H1 (cell line): ENCODE measurements around the gene EFCAB6. TPM values are rescaled to one million over a fixed set of nuclear protein-coding genes. Genes with fewer than 3 reads are reported as not detected.

Experiments
- CTCF ChIA-PET: fragments of 300-600 bp; sonication (Branson Sonifier 250); formaldehyde crosslinking; loops from one replicate; lab custom pipeline; 2021; ENCODE audit not compliant: partially characterized antibody; lab: Charles Lee
- POLR2A ChIA-PET: fragments of 300-600 bp; sonication (Branson Sonifier 250); formaldehyde crosslinking; loops from one replicate; lab custom pipeline; 2021; ENCODE audit warnings: inconsistent platforms; ENCODE audit not compliant: partially characterized antibody; lab: Charles Lee
- DNase-seq, 2 experiments: peaks; one replicate each; pipeline versions ENCODE4 v3.0.0 to v3.0.0-alpha.2; 2010 to 2022; ENCODE audit warnings: low spot score in 2 of 2, low read depth in 1 of 2, mixed read lengths in 1 of 2
- FAIRE-seq: peaks from 2 replicates; lab custom pipeline; 2011; peaks lifted over from hg19 to GRCh38; lab: Jason Lieb, UNC
- H2AFZ ChIP-seq: 2 replicates; pipeline ENCODE4 v1.8.1; 2012; ENCODE audit warnings: low read length, inconsistent platforms
- H2AK5ac ChIP-seq: 2 replicates; pipeline ENCODE4 v1.6.1; 2013; ENCODE audit warnings: low read depth, low read length
- H2BK120ac ChIP-seq: replicated peaks from 2 replicates; pipeline ENCODE3; 2013; ENCODE audit warnings: low read depth, low read length, inconsistent platforms
- H2BK12ac ChIP-seq: 2 replicates; pipeline ENCODE4 v1.6.1; 2013; ENCODE audit warnings: low read depth, low read length
- H2BK15ac ChIP-seq: 2 replicates; pipeline ENCODE4 v1.6.1; 2013; ENCODE audit warnings: low read length
- H2BK20ac ChIP-seq: 2 replicates; pipeline ENCODE4 v1.6.1; 2013; ENCODE audit warnings: low read length
- H2BK5ac ChIP-seq: 2 replicates; pipeline ENCODE4 v1.6.1; 2013; ENCODE audit warnings: low read depth, low read length
- H3K14ac ChIP-seq: 2 replicates; pipeline ENCODE4 v1.6.1; 2013; ENCODE audit warnings: inconsistent platforms; ENCODE audit not compliant: insufficient read length
- H3K18ac ChIP-seq: 2 replicates; pipeline ENCODE4 v1.6.1; 2013; ENCODE audit warnings: low read length; ENCODE audit errors: extremely low read depth
- H3K23ac ChIP-seq: 2 replicates; pipeline ENCODE4 v1.6.1; 2013; ENCODE audit warnings: inconsistent platforms; ENCODE audit not compliant: insufficient read length
- H3K23me2 ChIP-seq: 2 replicates; pipeline ENCODE4 v1.6.1; 2013; ENCODE audit warnings: low read depth, low read length
- H3K27ac ChIP-seq: 2 replicates; pipeline ENCODE4 v1.6.1; 2011; ENCODE audit warnings: low read depth, low read length, inconsistent platforms
- H3K27me3 ChIP-seq, 4 experiments: replicated peaks in 1 of 4; 1 replicate in 1 of 4; 2 replicates in 3 of 4; pipeline versions ENCODE4 v1.6.1 to v1.8.1; 2011 to 2013; ENCODE audit warnings: low read length in 3 of 4, mild to moderate bottlenecking in 3 of 4, inconsistent platforms in 2 of 4, mixed read lengths in 2 of 4, moderate library complexity in 1 of 4; ENCODE audit not compliant: control insufficient read depth in 3 of 4, insufficient read depth in 3 of 4; ENCODE audit errors: extremely low read depth in 1 of 4
- H3K36me3 ChIP-seq, 4 experiments: 2 replicates each; pipeline versions ENCODE4 v1.6.1 to v1.8.1; 2011 to 2013; ENCODE audit warnings: mild to moderate bottlenecking in 4 of 4, low read length in 3 of 4, moderate library complexity in 2 of 4, control low read depth in 1 of 4, inconsistent platforms in 1 of 4; ENCODE audit not compliant: insufficient read depth in 4 of 4, control insufficient read depth in 2 of 4
- H3K4ac ChIP-seq: replicated peaks from 2 replicates; pipeline ENCODE3; 2013; ENCODE audit warnings: low read length, low read depth, mixed read lengths, inconsistent platforms; ENCODE audit not compliant: insufficient read length
- H3K4me1 ChIP-seq, 4 experiments: replicated peaks in 1 of 4; 1 replicate in 1 of 4; 2 replicates in 3 of 4; pipeline versions ENCODE4 v1.6.1 to v1.8.1; 2011 to 2013; ENCODE audit warnings: low read length in 3 of 4, inconsistent platforms in 2 of 4, mixed read lengths in 1 of 4; ENCODE audit not compliant: insufficient read depth in 4 of 4, control insufficient read depth in 3 of 4
- H3K4me2 ChIP-seq, 2 experiments: 2 replicates each; pipeline versions ENCODE4 v1.6.1 to v1.8.1; 2011 to 2013; ENCODE audit warnings: low read depth in 2 of 2, low read length in 2 of 2, control low read depth in 1 of 2, inconsistent platforms in 1 of 2, mild to moderate bottlenecking in 1 of 2; ENCODE audit not compliant: insufficient read depth in 1 of 2
- H3K4me3 ChIP-seq, 4 experiments: fragments of 200-600, 300-600 bp in 1 of 4; sonication (generic), shearing (Covaris generic), sonication (Bioruptor Twin) in 1 of 4; 2 replicates each; pipeline versions ENCODE4 v1.5.1 to v1.8.1; 2011 to 2016; ENCODE audit warnings: low read length in 4 of 4, low read depth in 3 of 4, control low read depth in 2 of 4, inconsistent platforms in 2 of 4, mild to moderate bottlenecking in 2 of 4, mixed read lengths in 1 of 4, moderate library complexity in 1 of 4; ENCODE audit not compliant: insufficient read depth in 2 of 4; ENCODE audit errors: extremely low read depth in 1 of 4
- H3K56ac ChIP-seq: replicated peaks from 2 replicates; pipeline ENCODE3; 2013; ENCODE audit warnings: low read depth, mild to moderate bottlenecking, mixed read lengths, low read length, inconsistent platforms; ENCODE audit not compliant: insufficient read length
- H3K79me1 ChIP-seq: 2 replicates; pipeline ENCODE4 v1.6.1; 2013; ENCODE audit warnings: low read depth, low read length, control low read depth
- H3K79me2 ChIP-seq, 2 experiments: 2 replicates each; pipeline versions ENCODE4 v1.6.1 to v1.8.1; 2012 to 2013; ENCODE audit warnings: low read length in 2 of 2, mild to moderate bottlenecking in 2 of 2, inconsistent platforms in 1 of 2; ENCODE audit not compliant: insufficient read depth in 2 of 2, control insufficient read depth in 1 of 2
- H3K9ac ChIP-seq, 4 experiments: replicated peaks in 1 of 4; 1 replicate in 1 of 4; 2 replicates in 3 of 4; pipeline versions ENCODE4 v1.6.1 to v1.8.1; 2011 to 2013; ENCODE audit warnings: low read depth in 3 of 4, low read length in 3 of 4, control low read depth in 2 of 4, mild to moderate bottlenecking in 2 of 4, moderate library complexity in 2 of 4, inconsistent platforms in 1 of 4; ENCODE audit errors: extremely low read depth in 1 of 4
- H3K9me3 ChIP-seq, 2 experiments: 2 replicates each; pipeline versions ENCODE4 v1.6.1 to v1.8.1; 2012 to 2013; ENCODE audit warnings: mild to moderate bottlenecking in 2 of 2, moderate library complexity in 2 of 2, control low read depth in 1 of 2, inconsistent platforms in 1 of 2, low read depth in 1 of 2, low read length in 1 of 2, mixed read lengths in 1 of 2; ENCODE audit not compliant: insufficient read depth in 2 of 2
- H4K20me1 ChIP-seq, 2 experiments: replicated peaks in 1 of 2; 2 replicates each; pipeline versions ENCODE3 to v1.8.1; 2011 to 2013; ENCODE audit warnings: inconsistent platforms in 2 of 2, low read length in 2 of 2, mild to moderate bottlenecking in 1 of 2; ENCODE audit not compliant: insufficient read depth in 2 of 2, control insufficient read depth in 1 of 2
- H4K5ac ChIP-seq: 2 replicates; pipeline ENCODE4 v1.6.1; 2013; ENCODE audit warnings: low read length, low read depth, mixed read lengths, inconsistent platforms; ENCODE audit not compliant: insufficient read length
- H4K8ac ChIP-seq: 2 replicates; pipeline ENCODE4 v1.8.0; 2013; ENCODE audit warnings: mild to moderate bottlenecking, moderate library complexity, low read length, inconsistent platforms; ENCODE audit not compliant: insufficient read depth; ENCODE audit errors: extremely low read depth
- H4K91ac ChIP-seq: replicated peaks from 2 replicates; pipeline ENCODE3; 2013; ENCODE audit warnings: low read length, mixed read lengths, inconsistent platforms; ENCODE audit not compliant: insufficient read length
- POLR2AphosphoS5 ChIP-seq: IDR thresholded peaks from 2 replicates; pipeline ENCODE4 v1.6.1; 2011; ENCODE audit warnings: low read depth, low read length
- RBBP5 ChIP-seq: IDR thresholded peaks from 2 replicates; pipeline ENCODE4 v1.7.1; 2012; ENCODE audit warnings: low read depth, mild to moderate bottlenecking, inconsistent platforms, low read length, moderate library complexity, borderline replicate concordance
- TAF1 ChIP-seq: IDR thresholded peaks from 2 replicates; pipeline ENCODE4 v1.6.1; 2011; ENCODE audit warnings: mild to moderate bottlenecking, low read depth, low read length
- WGBS, 2 experiments: shearing (Covaris generic) in 1 of 2; methylation state at CpG; one replicate each; pipeline versions ENCODE4 v1.1.6 to v1.1.7; 2013 to 2015; ENCODE audit warnings: low lambda C conversion rate in 2 of 2, mixed read lengths in 2 of 2, inconsistent platforms in 1 of 2, low coverage in 1 of 2, missing lambda C conversion rate in 1 of 2; ENCODE audit not compliant: insufficient replicate concordance in 2 of 2, insufficient coverage in 1 of 2, insufficient read length in 1 of 2; ENCODE audit errors: extremely low coverage in 1 of 2, missing lambda C conversion rate in 1 of 2; 5-methylcytosine and 5-hydroxymethylcytosine counted together
- long read RNA-seq, 2 experiments: library from RNA in 1 of 2; library from capped mRNA in 1 of 2; stranded (forward); transcript quantifications; one replicate each; pipeline ENCODE4 v2.0.0, GENCODE V29; 2021; ENCODE audit warnings: inconsistent platforms in 1 of 2
- polyA minus RNA-seq, 3 experiments: library from RNA; depleted of rRNA, polyadenylated mRNA; stranded (reverse); fragments of >200 nt; gene quantifications; 1 replicate in 2 of 3; 2 replicates in 1 of 3; pipeline ENCODE4 v1.2.3, GENCODE V29; 2011
- polyA plus RNA-seq, 7 experiments: library from polyadenylated mRNA; depleted of rRNA in 3 of 7; stranded (reverse) in 5 of 7; unstranded in 2 of 7; fragments of >200 nt in 5 of 7; fragments of 200-250 nt in 2 of 7; gene quantifications; 1 replicate in 5 of 7; 2 replicates in 1 of 7; 4 replicates in 1 of 7; pipeline versions ENCODE4 v1.2.1 to v1.2.3, GENCODE V29; 2011 to 2013; ENCODE audit warnings: missing spikeins in 2 of 7, mixed read lengths in 2 of 7
- total RNA-seq: library from RNA; stranded (reverse); fragmentation: NEBNext Ultra II Directional; extraction: Animal tissue kit (Norgen Biotek cat#: 25700); gene quantifications from 2 replicates; pipeline ENCODE4 v1.2.1, GENCODE V29; 2021

The EFCAB6 gene, protein sequence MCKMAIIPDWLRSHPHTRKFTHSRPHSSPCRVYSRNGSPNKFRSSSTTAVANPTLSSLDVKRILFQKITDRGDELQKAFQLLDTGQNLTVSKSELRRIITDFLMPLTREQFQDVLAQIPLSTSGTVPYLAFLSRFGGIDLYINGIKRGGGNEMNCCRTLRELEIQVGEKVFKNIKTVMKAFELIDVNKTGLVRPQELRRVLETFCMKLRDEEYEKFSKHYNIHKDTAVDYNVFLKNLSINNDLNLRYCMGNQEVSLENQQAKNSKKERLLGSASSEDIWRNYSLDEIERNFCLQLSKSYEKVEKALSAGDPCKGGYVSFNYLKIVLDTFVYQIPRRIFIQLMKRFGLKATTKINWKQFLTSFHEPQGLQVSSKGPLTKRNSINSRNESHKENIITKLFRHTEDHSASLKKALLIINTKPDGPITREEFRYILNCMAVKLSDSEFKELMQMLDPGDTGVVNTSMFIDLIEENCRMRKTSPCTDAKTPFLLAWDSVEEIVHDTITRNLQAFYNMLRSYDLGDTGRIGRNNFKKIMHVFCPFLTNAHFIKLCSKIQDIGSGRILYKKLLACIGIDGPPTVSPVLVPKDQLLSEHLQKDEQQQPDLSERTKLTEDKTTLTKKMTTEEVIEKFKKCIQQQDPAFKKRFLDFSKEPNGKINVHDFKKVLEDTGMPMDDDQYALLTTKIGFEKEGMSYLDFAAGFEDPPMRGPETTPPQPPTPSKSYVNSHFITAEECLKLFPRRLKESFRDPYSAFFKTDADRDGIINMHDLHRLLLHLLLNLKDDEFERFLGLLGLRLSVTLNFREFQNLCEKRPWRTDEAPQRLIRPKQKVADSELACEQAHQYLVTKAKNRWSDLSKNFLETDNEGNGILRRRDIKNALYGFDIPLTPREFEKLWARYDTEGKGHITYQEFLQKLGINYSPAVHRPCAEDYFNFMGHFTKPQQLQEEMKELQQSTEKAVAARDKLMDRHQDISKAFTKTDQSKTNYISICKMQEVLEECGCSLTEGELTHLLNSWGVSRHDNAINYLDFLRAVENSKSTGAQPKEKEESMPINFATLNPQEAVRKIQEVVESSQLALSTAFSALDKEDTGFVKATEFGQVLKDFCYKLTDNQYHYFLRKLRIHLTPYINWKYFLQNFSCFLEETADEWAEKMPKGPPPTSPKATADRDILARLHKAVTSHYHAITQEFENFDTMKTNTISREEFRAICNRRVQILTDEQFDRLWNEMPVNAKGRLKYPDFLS (N-terminal part only)
- 1.5 and 1.7 TPM in 2 replicates for total RNA-seq
- 0.32 and 0.57 TPM in 2 replicates for polyA plus RNA-seq (2011; rRNA removed)
- polyA plus RNA-seq (2011; cell fraction: cytosol; rRNA removed): 0.45 TPM
- polyA plus RNA-seq (2011; cell fraction: nucleus; rRNA removed): 0.86 TPM
- polyA plus RNA-seq (2012, experiment 1 of 2): 0.43 to 0.66 TPM (median 0.55 TPM) in 4 replicates
- polyA plus RNA-seq (2012, experiment 2 of 2): 0.04 TPM
- 0.47 TPM for polyA plus RNA-seq (2013, experiment 1 of 2)
- 0.44 TPM for polyA plus RNA-seq (2013, experiment 2 of 2)
- polyA minus RNA-seq (2011; rRNA and poly(A)+ RNA removed): 1.1 and 1.7 TPM in 2 replicates
- polyA minus RNA-seq (2011; cell fraction: cytosol; rRNA and poly(A)+ RNA removed): 0.95 TPM
- 1.3 TPM for polyA minus RNA-seq (2011; cell fraction: nucleus; rRNA and poly(A)+ RNA removed)
- long read RNA-seq, experiment 1, partial matches to known transcripts: 0 of 2 reads
- long read RNA-seq, experiment 1, other reads (novel, unspliced or antisense): 2 of 2 reads
- long read RNA-seq, experiment 2, partial matches to known transcripts: 0 of 4 reads
- long read RNA-seq, experiment 2, other reads (novel, unspliced or antisense): 4 of 4 reads

DNA sequence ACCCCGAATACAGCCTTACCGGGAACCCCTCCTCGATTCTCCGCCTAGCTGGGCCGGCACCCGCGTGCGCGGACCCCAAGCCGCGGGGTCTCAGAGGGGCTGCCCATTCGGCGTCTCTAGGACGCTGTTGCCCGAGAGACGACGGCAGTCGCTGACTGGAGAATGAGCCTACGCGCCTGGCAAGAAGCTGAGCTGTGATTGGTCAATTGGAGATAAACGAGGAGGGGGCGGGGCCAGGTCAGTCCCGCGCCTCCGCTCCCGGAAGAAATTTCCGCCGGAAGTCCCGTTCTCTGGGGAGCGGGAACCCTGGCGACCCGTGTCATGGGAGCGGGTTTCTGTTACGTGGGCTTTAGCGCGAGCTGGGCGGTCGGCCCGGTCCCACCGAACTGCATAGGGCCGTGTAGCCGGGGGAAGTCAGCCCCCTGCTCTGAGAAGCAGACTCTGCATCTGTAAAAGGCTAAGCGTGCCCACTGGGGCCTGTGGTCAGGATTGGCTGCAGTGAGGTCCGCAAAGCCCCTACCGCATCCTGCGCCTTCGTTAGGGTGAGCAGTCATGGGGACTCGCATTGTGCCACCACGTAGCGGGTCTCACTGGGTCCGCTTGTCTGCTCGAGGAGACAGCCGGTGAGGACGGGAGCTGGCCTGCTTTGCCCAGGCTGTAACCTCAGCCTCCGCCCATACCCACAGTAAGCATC, at the start of gene EFCAB6:
EFCAB6 (minus strand) TSS at position 157 of the 694 bp plus-strand sequence. CDS start 29,987 bp downstream, outside the sequence.
- ChIA-PET POLR2A (interaction anchor here (1.5 to 3.2 kb wide), 2 partner anchors 10 to 79 kb away, joined by 3 to 20 read pairs; partner anchors contain the start of gene PNPLA5), CTCF (interaction anchor here (0.6 to 1.6 kb wide), 4 partner anchors 12 to 556 kb away, joined by 3 to 4 read pairs (median 4); no protein-coding TSS in a partner anchor)
- Histone ChIP-seq H3K23me2 (peaks cover 6% of the 10 kb centered on the region), H3K36me3 (no peaks in the 10 kb centered on the region), H3K79me2 (no peaks in the 10 kb centered on the region), H2AK5ac (no peak within 1 kb of the TSS; the same call in 1 of the 2 replicates), H3K9me3 (no peaks in the 10 kb centered on the region), H3K9ac (peak within 1 kb of the TSS; percentile 41 to 83 (median 76)), H3K4ac (peak within 1 kb of the TSS; percentile 39), H3K4me3 (peak within 1 kb of the TSS; percentile 67 to 86 (median 76)), H3K14ac (no peak within 1 kb of the TSS), H4K5ac (peak within 1 kb of the TSS; percentile 85), H2BK12ac (peak within 1 kb of the TSS; percentile 77), H4K20me1 (no peaks in the 10 kb centered on the region), H2AFZ (peak within 1 kb of the TSS; percentile 91), H3K18ac (peak within 1 kb of the TSS; percentile 91), H4K91ac (peak within 1 kb of the TSS; percentile 95), H2BK20ac (0 out of 2 replicates have a peak within 1 kb of the TSS, but pooled peaks have one; percentile 62), H3K4me2 (peak within 1 kb of the TSS; percentile 88 to 99), H3K56ac (peak within 1 kb of the TSS; percentile 74), H3K27ac (peak within 1 kb of the TSS; percentile 90), H2BK15ac (no peak within 1 kb of the TSS), H3K79me1 (peaks cover 5% of the 10 kb centered on the region; the same call in 1 of the 2 replicates), H3K27me3 (no peaks in the 10 kb centered on the region), H2BK120ac (no peak within 1 kb of the TSS), H4K8ac (peak within 1 kb of the TSS; percentile 90; the same call in 1 of the 2 replicates), H3K23ac (no peak within 1 kb of the TSS), H3K4me1 (peaks cover 0 to 13% (median 5%) of the 10 kb centered on the region in 4 experiments; a peak in 6 of 7 replicates), H2BK5ac (peak within 1 kb of the TSS; percentile 94)
- FAIRE-seq: peak; percentile 28
- WGBS, 2 experiments: 1% methylated on average over 49 of the region's 55 CpGs; no CpG with 5 or more reads in 1 of the 2 experiments
- DNase-seq: peak; percentile 83 to 93
- TF ChIP-seq RBBP5 (no peak; the same call in 1 of the 2 replicates), POLR2AphosphoS5 (peak; percentile 67; the same call in 1 of the 2 replicates), TAF1 (peak; percentile 67)
